ENCODE measurements around the gene HLA-DPA1. TPM values are rescaled to one million over a fixed set of nuclear protein-coding genes. Genes with fewer than 3 reads are reported as not detected.

HLA-DPA1 gene
- total and polyA plus RNA-seq, 7 donors = 29.9 to 210 (median 51.0) TPM

DNA sequence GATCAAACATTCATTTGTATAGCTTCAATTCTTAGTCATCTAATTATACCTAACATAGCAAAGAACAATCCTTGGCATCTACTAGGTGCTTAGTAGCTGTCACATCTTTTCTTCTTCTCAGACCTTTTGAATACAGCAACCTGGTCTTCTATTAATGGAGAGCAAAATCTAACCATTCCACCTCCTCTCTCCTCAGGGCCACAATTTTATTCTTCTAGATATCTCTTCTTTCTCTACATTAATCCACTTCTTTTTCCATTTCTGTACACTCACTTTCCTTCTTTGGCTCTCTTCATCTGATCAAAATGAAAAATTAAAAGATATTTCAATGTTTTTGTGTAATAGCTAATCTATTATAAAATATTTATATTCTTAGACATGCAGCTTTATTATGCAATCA is 55.0 kb downstream of the HLA-DPA1 start:
- Histone ChIP-seq H3K27ac (peak overlapping the region; percentile 69 to 78 (median 73)), H3K4me1 (peaks cover 0 to 19% (median 14%) of the 10 kb centered on the region in 4 donors), H3K27me3 (peaks cover 0 to 12% (median 9%) of the 10 kb centered on the region in 3 donors), H3K9me3 (no peaks in the 10 kb centered on the region), H3K4me3 (peak overlapping the region in 2 of 4 donors; percentile 20 to 35), H3K36me3 (no peaks in the 10 kb centered on the region)
- no peak for DNase-seq
- TF ChIP-seq, protein P1, sequence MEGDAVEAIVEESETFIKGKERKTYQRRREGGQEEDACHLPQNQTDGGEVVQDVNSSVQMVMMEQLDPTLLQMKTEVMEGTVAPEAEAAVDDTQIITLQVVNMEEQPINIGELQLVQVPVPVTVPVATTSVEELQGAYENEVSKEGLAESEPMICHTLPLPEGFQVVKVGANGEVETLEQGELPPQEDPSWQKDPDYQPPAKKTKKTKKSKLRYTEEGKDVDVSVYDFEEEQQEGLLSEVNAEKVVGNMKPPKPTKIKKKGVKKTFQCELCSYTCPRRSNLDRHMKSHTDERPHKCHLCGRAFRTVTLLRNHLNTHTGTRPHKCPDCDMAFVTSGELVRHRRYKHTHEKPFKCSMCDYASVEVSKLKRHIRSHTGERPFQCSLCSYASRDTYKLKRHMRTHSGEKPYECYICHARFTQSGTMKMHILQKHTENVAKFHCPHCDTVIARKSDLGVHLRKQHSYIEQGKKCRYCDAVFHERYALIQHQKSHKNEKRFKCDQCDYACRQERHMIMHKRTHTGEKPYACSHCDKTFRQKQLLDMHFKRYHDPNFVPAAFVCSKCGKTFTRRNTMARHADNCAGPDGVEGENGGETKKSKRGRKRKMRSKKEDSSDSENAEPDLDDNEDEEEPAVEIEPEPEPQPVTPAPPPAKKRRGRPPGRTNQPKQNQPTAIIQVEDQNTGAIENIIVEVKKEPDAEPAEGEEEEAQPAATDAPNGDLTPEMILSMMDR (IDR thresholded peaks at IDR 0.05) = no peak
- intact Hi-C loops (cut with DNase I) = loop anchor here (5.0 kb wide), 1 partner anchor 144 kb away; no protein-coding TSS in a partner anchor

GRCh38 chr6:33017694-33018353 is 55.6 kb downstream of the HLA-DPA1 start:
- Histone ChIP-seq H3K4me3 (no peak overlapping the region), H3K9me3 (no peaks in the 10 kb centered on the region), H3K36me3 (no peaks in the 10 kb centered on the region), H3K27ac (peak overlapping the region; percentile 69 to 78 (median 73)), H3K4me1 (peaks cover 0 to 19% (median 14%) of the 10 kb centered on the region in 4 donors), H3K27me3 (peaks cover 0 to 15% (median 10%) of the 10 kb centered on the region in 3 donors)
- TF ChIP-seq, protein P1 (IDR thresholded peaks at IDR 0.05) = no peak
- TF ChIP-seq EP300 (IDR thresholded peaks at IDR 0.05) = no peak
- TF ChIP-seq POLR2A (IDR thresholded peaks at IDR 0.05) = no peak
- TF ChIP-seq POLR2AphosphoS5 (IDR thresholded peaks at IDR 0.05) = no peak
- WGBS, 2 donors = 85 to 87% methylated on average over 3 of the region's 3 CpGs
- intact Hi-C loops (cut with DNase I) = loop anchor here (5.0 kb wide), 1 partner anchor 144 kb away; no protein-coding TSS in a partner anchor
- DNase-seq = no peak

DNA sequence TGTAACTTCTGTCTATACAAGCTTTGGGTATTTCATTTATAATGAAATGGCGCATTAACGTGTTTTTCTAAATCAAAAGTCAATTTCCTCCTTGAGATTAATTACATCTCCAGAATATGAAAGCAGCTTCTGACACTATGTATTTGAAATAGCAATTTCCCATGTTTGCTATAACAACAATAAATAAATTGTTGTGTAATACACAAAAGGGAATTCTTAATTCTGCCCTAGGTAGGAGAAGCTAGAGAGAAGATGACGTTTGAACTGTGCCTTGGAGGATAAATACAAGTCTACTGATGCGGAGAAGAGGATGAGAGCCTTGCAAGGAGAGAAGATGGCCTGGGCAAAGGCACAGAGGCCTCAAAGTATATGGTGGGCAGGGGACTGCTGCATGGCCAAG is 56.4 kb downstream of the HLA-DPA1 start:
- H3K4me1 ChIP-seq = peaks cover 0 to 19% (median 14%) of the 10 kb centered on the region in 4 donors
- TF ChIP-seq POLR2A (IDR thresholded peaks at IDR 0.05) (no peak), POLR2AphosphoS5 (IDR thresholded peaks at IDR 0.05) (no peak), EP300 (IDR thresholded peaks at IDR 0.05) (no peak)
- TF ChIP-seq, protein P1 (IDR thresholded peaks at IDR 0.05) = no peak
- no peak overlapping the region for H3K4me3 ChIP-seq
- no peaks in the 10 kb centered on the region for H3K9me3 ChIP-seq
- H3K36me3 ChIP-seq = no peaks in the 10 kb centered on the region
- peak overlapping the region in 1 of 4 donors; percentile 74 for H3K27ac ChIP-seq
- 71 to 72% methylated on average over 4 of the region's 4 CpGs for WGBS, 2 donors
- DNase-seq = no peak
- intact Hi-C loops (cut with DNase I) = loop anchor here (5.0 kb wide), 1 partner anchor 145 kb away; no protein-coding TSS in a partner anchor
- peaks cover 0 to 15% (median 10%) of the 10 kb centered on the region in 3 donors for H3K27me3 ChIP-seq

GRCh38 chr6:33015798-33016197 is 57.7 kb downstream of the HLA-DPA1 start:
- Histone ChIP-seq H3K27ac (peak overlapping the region in 1 of 4 donors; percentile 38), H3K27me3 (peaks cover 0 to 15% (median 10%) of the 10 kb centered on the region in 3 donors), H3K9me3 (no peaks in the 10 kb centered on the region), H3K4me3 (no peak overlapping the region), H3K4me1 (peaks cover 0 to 19% (median 14%) of the 10 kb centered on the region in 4 donors), H3K36me3 (no peaks in the 10 kb centered on the region)
- no peak for DNase-seq
- intact Hi-C loops (cut with DNase I) = loop anchor here (2.0 to 5.0 kb wide), 3 partner anchors 65 to 233 kb away; no protein-coding TSS in a partner anchor
- 82% methylated on average over 11 of the region's 11 CpGs for WGBS, 2 donors
- no peak for TF ChIP-seq POLR2AphosphoS5 (IDR thresholded peaks at IDR 0.05)
- TF ChIP-seq POLR2A (IDR thresholded peaks at IDR 0.05) = no peak
- TF ChIP-seq, protein P1 (IDR thresholded peaks at IDR 0.05) = no peak
- TF ChIP-seq EP300 (IDR thresholded peaks at IDR 0.05) = no peak

Data from sigmoid colon (tissue), 7 donors.